ENCODE measurements around the gene CC2D1A. TPM values are rescaled to one million over a fixed set of nuclear protein-coding genes. Genes with fewer than 3 reads are reported as not detected.

CC2D1A gene
- total RNA-seq, 1 donor from 2014 or later = 22.6 TPM

GRCh38 chr19:13978351-13979243 lies 72.6 kb downstream of the CC2D1A start:
- Histone ChIP-seq H3K9ac (ENCODE audit: low read length) (no peak overlapping the region), H4K20me1 (ENCODE audit: insufficient read depth, low read length) (no peaks in the 10 kb centered on the region), H3K4me1 (ENCODE audit: insufficient read depth, low read length) (no peaks in the 10 kb centered on the region), H3K27me3 (ENCODE audit: insufficient read depth, low read length) (no peaks in the 10 kb centered on the region), H3K36me3 (ENCODE audit: insufficient read depth, low read length) (no peaks in the 10 kb centered on the region), H3K9me3 (ENCODE audit: insufficient read depth, low read depth, low read length) (no peaks in the 10 kb centered on the region), H3K79me2 (ENCODE audit: insufficient read depth, low read length) (no peaks in the 10 kb centered on the region), H2AFZ (ENCODE audit: low read depth, low read length) (no peak overlapping the region), H3K4me3 (ENCODE audit: insufficient read depth, low read depth, low read length) (no peak overlapping the region), H3K4me2 (ENCODE audit: low read length) (peak overlapping the region; percentile 48), H3K27ac (ENCODE audit: low read depth, low read length) (no peak overlapping the region)
- no peak for TF ChIP-seq CTCF (IDR thresholded peaks at IDR 0.05; ENCODE audit: insufficient read depth, low read depth, low read length)
- TF ChIP-seq EZH2 (IDR thresholded peaks at IDR 0.05; ENCODE audit: insufficient read depth, low read length) = no peak
- FAIRE-seq (no peak), DNase-seq (ENCODE audit: low read depth) (no peak)
- Mint-ChIP-seq H3K36me3 (ENCODE audit: low read depth, unreplicated experiment) (peaks cover 20% of the 10 kb centered on the region), H3K4me1 (ENCODE audit: low read depth, unreplicated experiment) (peaks cover 7% of the 10 kb centered on the region), H3K27ac (ENCODE audit: unreplicated experiment) (no peak overlapping the region), H3K9me3 (ENCODE audit: unreplicated experiment) (no peaks in the 10 kb centered on the region), H3K4me3 (ENCODE audit: unreplicated experiment) (peak overlapping the region; percentile 34), H3K27me3 (ENCODE audit: low read depth, unreplicated experiment) (no peaks in the 10 kb centered on the region)

GRCh38 chr19:13979244-13979615 lies 73.2 kb downstream of the CC2D1A start:
- no peak for FAIRE-seq
- Mint-ChIP-seq H3K4me3 (ENCODE audit: unreplicated experiment) (no peak overlapping the region), H3K36me3 (ENCODE audit: low read depth, unreplicated experiment) (peaks cover 16% of the 10 kb centered on the region), H3K9me3 (ENCODE audit: unreplicated experiment) (no peaks in the 10 kb centered on the region), H3K27ac (ENCODE audit: unreplicated experiment) (no peak overlapping the region), H3K4me1 (ENCODE audit: low read depth, unreplicated experiment) (peaks cover 6% of the 10 kb centered on the region), H3K27me3 (ENCODE audit: low read depth, unreplicated experiment) (no peaks in the 10 kb centered on the region)
- no peaks in the 10 kb centered on the region for H3K9me3 ChIP-seq (ENCODE audit: insufficient read depth, low read depth, low read length)
- DNase-seq (ENCODE audit: low read depth) = no peak
- H3K36me3 ChIP-seq (ENCODE audit: insufficient read depth, low read length) = no peaks in the 10 kb centered on the region
- no peaks in the 10 kb centered on the region for H3K79me2 ChIP-seq (ENCODE audit: insufficient read depth, low read length)
- H4K20me1 ChIP-seq (ENCODE audit: insufficient read depth, low read length) = no peaks in the 10 kb centered on the region
- H3K4me2 ChIP-seq (ENCODE audit: low read length) = peak overlapping the region; percentile 48
- H3K9ac ChIP-seq (ENCODE audit: low read length) = no peak overlapping the region
- no peak overlapping the region for H3K4me3 ChIP-seq (ENCODE audit: insufficient read depth, low read depth, low read length)
- no peaks in the 10 kb centered on the region for H3K4me1 ChIP-seq (ENCODE audit: insufficient read depth, low read length)
- H3K27ac ChIP-seq (ENCODE audit: low read depth, low read length) = no peak overlapping the region
- TF ChIP-seq EZH2 (IDR thresholded peaks at IDR 0.05; ENCODE audit: insufficient read depth, low read length) (no peak), CTCF (IDR thresholded peaks at IDR 0.05; ENCODE audit: insufficient read depth, low read depth, low read length) (no peak)
- H3K27me3 ChIP-seq (ENCODE audit: insufficient read depth, low read length) = no peaks in the 10 kb centered on the region
- H2AFZ ChIP-seq (ENCODE audit: low read depth, low read length) = no peak overlapping the region

- Histone ChIP-seq H3K9ac (ENCODE audit: low read length) (no peak overlapping the region), H3K4me3 (ENCODE audit: insufficient read depth, low read depth, low read length) (no peak overlapping the region), H3K9me3 (ENCODE audit: insufficient read depth, low read depth, low read length) (no peaks in the 10 kb centered on the region), H4K20me1 (ENCODE audit: insufficient read depth, low read length) (no peaks in the 10 kb centered on the region), H2AFZ (ENCODE audit: low read depth, low read length) (no peak overlapping the region), H3K27ac (ENCODE audit: low read depth, low read length) (no peak overlapping the region), H3K27me3 (ENCODE audit: insufficient read depth, low read length) (no peaks in the 10 kb centered on the region), H3K4me1 (ENCODE audit: insufficient read depth, low read length) (no peaks in the 10 kb centered on the region), H3K36me3 (ENCODE audit: insufficient read depth, low read length) (no peaks in the 10 kb centered on the region), H3K4me2 (ENCODE audit: low read length) (no peak overlapping the region), H3K79me2 (ENCODE audit: insufficient read depth, low read length) (no peaks in the 10 kb centered on the region)
- no peaks in the 10 kb centered on the region for H3K9me3 Mint-ChIP-seq (ENCODE audit: unreplicated experiment)
- H3K27me3 Mint-ChIP-seq (ENCODE audit: low read depth, unreplicated experiment) = no peaks in the 10 kb centered on the region
- no peak overlapping the region for H3K4me3 Mint-ChIP-seq (ENCODE audit: unreplicated experiment)
- peaks cover 5% of the 10 kb centered on the region for H3K4me1 Mint-ChIP-seq (ENCODE audit: low read depth, unreplicated experiment)
- FAIRE-seq (no peak), DNase-seq (ENCODE audit: low read depth) (no peak)
- peaks cover 12% of the 10 kb centered on the region for H3K36me3 Mint-ChIP-seq (ENCODE audit: low read depth, unreplicated experiment)
- TF ChIP-seq CTCF (IDR thresholded peaks at IDR 0.05; ENCODE audit: insufficient read depth, low read depth, low read length) (no peak), EZH2 (IDR thresholded peaks at IDR 0.05; ENCODE audit: insufficient read depth, low read length) (no peak)
- H3K27ac Mint-ChIP-seq (ENCODE audit: unreplicated experiment) = no peak overlapping the region
Observed at GRCh38 chr19:13979686-13980085, 73.7 kb downstream of the CC2D1A start.

All from astrocyte (in vitro differentiated cells and primary cell).